ENCODE results near the gene CLDN16. TPM values are rescaled to one million over a fixed set of nuclear protein-coding genes. Genes with fewer than 3 reads are reported as not detected.

The CLDN16 gene
- total RNA-seq, 1 donor from 2014 or later, result 8.5 TPM

DNA sequence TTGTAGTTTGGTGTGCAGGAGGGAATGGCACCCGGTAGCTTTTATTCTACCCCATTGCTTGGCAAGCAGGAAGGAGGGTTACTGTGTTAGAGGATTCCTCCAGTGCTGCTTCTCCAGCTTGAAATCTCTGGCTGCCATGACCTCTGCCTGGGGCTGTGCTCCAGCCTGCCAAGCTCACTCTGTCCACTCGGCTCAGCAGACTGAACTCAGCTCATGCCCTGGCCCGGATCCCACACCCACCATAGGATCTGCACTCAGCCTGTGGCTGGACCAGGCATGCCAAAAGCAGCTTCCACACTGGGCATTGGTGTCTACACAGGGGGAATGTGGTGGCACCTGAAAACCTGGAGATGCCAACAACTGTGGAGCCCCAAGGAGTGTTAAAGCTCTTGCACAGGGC is 26.3 kb downstream of the CLDN16 start:
- DNase-seq (ENCODE audit: low read depth), result no peak
- no peak overlapping the region for H3K4me3 ChIP-seq (ENCODE audit: low read depth, low read length)
- TF ChIP-seq, protein P1, sequence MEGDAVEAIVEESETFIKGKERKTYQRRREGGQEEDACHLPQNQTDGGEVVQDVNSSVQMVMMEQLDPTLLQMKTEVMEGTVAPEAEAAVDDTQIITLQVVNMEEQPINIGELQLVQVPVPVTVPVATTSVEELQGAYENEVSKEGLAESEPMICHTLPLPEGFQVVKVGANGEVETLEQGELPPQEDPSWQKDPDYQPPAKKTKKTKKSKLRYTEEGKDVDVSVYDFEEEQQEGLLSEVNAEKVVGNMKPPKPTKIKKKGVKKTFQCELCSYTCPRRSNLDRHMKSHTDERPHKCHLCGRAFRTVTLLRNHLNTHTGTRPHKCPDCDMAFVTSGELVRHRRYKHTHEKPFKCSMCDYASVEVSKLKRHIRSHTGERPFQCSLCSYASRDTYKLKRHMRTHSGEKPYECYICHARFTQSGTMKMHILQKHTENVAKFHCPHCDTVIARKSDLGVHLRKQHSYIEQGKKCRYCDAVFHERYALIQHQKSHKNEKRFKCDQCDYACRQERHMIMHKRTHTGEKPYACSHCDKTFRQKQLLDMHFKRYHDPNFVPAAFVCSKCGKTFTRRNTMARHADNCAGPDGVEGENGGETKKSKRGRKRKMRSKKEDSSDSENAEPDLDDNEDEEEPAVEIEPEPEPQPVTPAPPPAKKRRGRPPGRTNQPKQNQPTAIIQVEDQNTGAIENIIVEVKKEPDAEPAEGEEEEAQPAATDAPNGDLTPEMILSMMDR (conservative IDR thresholded peaks at IDR 0.05; ENCODE audit: low read depth, low read length), result no peak

DNA sequence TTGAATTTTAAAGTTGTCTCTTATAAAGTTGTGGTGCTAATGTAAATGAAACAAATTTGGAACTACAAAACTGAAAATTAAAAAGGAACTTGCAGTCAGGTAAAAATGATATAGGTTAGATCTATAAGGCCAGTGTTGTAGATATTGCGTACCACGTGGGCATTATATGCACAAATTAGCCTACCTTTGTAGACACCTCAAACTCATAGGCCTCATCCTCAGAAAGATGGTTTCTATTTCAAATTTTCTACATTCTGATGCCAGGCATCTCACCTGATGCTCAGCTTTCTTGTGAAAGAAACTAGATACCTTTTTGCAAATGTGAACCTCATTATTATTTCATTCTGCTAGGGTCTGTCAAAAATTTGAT is 36.1 kb downstream of the CLDN16 start:
- no peak for DNase-seq (ENCODE audit: low read depth)
- TF ChIP-seq, protein P1 (conservative IDR thresholded peaks at IDR 0.05; ENCODE audit: low read depth, low read length), result no peak
- H3K4me3 ChIP-seq (ENCODE audit: low read depth, low read length), result no peak overlapping the region

DNA sequence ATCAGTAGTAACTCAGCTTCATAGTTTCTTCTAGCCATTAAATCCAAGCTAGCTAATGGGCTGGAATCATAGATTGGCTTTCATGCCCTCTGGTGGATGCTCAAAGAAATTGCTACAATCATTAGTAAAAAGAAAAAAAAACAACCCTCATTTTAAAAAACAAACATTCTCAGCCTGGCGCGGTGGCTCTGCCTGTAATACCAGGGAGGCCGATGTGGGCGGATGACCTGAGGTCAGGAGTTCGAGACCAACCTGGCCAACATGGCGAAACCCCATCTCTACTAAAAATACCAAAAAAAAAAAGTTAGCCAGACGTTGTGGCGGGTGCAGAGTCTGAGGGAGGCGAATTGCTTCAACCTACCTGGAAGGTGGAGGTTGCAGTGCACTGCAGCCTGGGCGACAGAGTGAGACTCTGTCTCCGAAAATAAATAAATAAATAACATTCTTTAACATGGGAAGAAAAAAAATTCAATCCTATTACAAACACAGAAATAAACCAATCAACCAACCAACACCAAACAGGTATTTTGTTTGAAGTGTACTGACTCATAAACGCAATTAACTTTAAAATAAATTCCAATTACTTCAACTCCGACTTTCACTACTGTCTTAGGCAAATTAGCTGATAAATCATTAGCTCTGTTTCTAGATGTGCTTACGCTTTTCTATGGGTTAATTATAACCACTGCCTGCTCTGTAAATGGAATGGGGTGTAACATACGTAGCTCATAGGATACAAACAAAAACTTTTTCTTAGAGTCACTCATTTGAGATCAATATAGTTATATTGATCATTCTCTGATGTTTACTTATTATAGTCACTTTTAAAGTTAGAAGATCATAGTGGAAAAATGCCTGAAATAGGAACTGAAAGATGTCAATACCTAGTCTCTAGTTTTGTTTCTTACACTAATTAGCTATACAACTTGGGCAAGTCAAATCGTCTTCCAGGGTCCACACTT is 36.8 kb downstream of the CLDN16 start:
- DNase-seq (ENCODE audit: low read depth), result peak; percentile 44
- TF ChIP-seq, protein P1 (conservative IDR thresholded peaks at IDR 0.05; ENCODE audit: low read depth, low read length), result peak; percentile 76
- no peak overlapping the region for H3K4me3 ChIP-seq (ENCODE audit: low read depth, low read length)

DNA sequence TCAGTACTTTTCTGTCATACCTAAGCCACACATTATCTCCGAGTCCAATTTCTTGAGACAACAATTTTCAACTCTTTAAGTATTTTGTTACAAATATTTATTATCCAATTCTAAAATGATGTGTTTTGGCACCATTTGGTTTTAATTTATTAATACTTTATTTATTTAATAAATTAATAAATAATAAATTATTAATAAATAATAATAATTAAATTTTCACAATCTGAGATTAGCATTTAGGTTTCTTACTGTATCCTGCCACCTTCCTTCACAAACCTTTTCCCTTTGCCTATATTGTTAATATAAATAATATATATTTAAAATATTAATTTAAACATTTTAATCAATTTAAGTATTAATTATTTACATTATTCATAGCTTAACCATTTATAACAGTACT is 37.9 kb downstream of the CLDN16 start:
- TF ChIP-seq, protein P1 (conservative IDR thresholded peaks at IDR 0.05; ENCODE audit: low read depth, low read length), result no peak
- DNase-seq (ENCODE audit: low read depth), result no peak
- H3K4me3 ChIP-seq (ENCODE audit: low read depth, low read length), result no peak overlapping the region

DNA sequence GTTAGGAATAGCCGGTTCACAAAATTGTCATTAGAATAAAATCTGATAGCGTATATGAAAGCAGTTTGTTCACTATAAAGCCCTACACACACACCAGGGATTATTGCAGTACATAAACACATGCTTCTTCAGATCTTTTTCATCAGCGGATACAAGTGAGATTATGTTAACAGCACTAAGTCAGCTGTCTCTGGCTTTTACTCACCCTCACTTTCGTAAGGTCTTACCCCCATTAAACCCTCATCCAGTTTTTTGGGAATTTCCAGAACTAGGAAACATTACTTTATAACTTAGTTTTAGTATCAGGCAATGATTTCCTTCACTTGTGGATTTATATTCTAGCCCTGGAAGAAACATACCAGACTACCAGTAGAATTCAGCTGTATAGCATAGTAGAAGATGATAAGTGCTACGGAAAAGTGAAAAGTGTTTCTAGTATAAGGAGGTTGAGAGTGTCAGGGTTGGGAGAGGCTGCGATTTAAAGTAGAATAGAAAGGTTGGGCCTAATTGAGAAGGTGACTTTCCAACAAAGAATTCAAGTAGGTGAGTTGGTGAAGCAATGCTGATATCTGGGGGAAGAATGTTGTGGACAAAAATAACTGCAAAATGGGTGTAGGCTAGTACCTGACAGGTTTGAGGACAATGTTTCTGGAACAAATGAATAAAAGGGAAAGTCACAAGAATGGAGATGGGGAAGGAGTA is 39.0 kb downstream of the CLDN16 start:
- DNase-seq (ENCODE audit: low read depth), result no peak
- H3K4me3 ChIP-seq (ENCODE audit: low read depth, low read length), result no peak overlapping the region
- TF ChIP-seq, protein P1 (conservative IDR thresholded peaks at IDR 0.05; ENCODE audit: low read depth, low read length), result no peak

DNA sequence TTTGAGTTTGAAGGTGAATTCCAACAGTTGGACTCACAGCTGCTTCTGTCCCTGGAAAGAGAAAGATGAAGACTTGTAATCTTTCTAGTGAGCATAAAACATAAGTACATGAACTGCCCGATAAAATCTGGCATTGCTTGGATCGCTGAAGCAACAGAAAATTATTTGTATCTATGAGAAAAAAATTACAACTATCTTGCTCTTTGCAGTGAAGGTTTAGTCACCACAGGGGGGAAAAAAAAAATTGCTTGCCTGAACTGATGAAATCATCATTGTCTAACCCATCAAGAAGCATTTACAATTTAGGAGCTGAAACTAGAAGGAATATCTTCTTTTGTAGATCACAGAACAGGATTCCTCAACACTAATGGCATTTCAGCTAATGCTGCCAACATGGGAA is 41.7 kb downstream of the CLDN16 start:
- DNase-seq (ENCODE audit: low read depth), result no peak
- H3K4me3 ChIP-seq (ENCODE audit: low read depth, low read length), result no peak overlapping the region
- TF ChIP-seq, protein P1 (conservative IDR thresholded peaks at IDR 0.05; ENCODE audit: low read depth, low read length), result no peak

All from epithelial cell of proximal tubule (primary cell).